Fibroblast of lung (primary cell): ENCODE results near the gene PRRX2.

Source experiments
- CTCF ChIP-seq, 2 donors: IDR thresholded peaks in 1 of 2; conservative IDR thresholded peaks in 1 of 2; 1 replicate in 1 of 2; 2 replicates in 1 of 2; pipeline ENCODE4 v1.5.1; 2011 to 2012; ENCODE audit warnings: low read length in 2 of 2, control low read depth in 1 of 2, inconsistent platforms in 1 of 2, low read depth in 1 of 2, mild to moderate bottlenecking in 1 of 2
- EZH2 ChIP-seq: IDR thresholded peaks from 2 replicates; pipeline ENCODE4 v1.5.1; 2012; ENCODE audit warnings: low read length, control low read depth, mild to moderate bottlenecking; ENCODE audit errors: missing control alignments

GRCh38 chr9:129623331-129623730 lies 42.1 kb upstream of the PRRX2 start:
- TF ChIP-seq EZH2 (no peak), CTCF (conservative IDR thresholded peaks at IDR 0.05 in 1 of 2, IDR thresholded peaks at IDR 0.05 in 1 of 2; ENCODE audit: low read depth in 1 of 2, low read length in 2 of 2) (no peak)
